ENCODE results near the gene DBF4B.
"Not testable (repeated sequence)": the region's sequence is repeated elsewhere in the genome, so short reads cannot be mapped to it uniquely, and the experiment has no call there.

Gene DBF4B

DNA sequence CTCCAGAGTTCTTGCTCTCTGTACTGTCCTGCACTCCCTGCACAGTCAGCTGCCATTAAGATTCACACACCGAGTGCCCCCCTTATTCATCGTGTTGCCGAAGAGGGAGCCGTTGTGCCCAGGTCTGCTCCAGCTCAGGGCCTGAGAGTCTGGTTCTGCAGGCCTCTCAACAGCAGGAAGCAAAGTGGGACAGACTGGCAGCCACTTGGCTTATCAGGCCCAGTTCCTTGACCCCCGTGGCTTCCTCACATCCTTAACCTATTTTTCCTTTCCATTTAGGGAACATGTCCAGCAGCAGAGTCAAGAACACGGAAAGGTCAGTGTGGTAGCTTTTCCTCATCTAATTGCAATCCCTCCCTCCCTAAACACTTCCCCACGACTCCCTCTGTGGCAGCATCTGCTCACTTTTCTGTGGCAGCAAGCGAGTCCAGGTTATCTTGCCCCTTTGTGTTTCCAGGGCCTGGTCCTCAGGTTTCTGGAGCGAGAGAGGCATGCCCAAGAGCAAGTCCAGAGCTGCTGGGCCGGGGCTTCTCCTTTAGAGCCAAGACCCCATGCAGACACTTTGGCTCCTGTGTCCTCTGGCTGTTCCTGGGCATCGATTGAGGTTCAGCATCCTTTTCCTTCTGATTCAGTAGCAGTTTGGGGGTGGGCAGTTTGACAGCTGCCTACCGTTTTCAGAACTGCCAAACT lies 28.2 kb downstream of the DBF4B start:
- no peak for DNase-seq

DNA sequence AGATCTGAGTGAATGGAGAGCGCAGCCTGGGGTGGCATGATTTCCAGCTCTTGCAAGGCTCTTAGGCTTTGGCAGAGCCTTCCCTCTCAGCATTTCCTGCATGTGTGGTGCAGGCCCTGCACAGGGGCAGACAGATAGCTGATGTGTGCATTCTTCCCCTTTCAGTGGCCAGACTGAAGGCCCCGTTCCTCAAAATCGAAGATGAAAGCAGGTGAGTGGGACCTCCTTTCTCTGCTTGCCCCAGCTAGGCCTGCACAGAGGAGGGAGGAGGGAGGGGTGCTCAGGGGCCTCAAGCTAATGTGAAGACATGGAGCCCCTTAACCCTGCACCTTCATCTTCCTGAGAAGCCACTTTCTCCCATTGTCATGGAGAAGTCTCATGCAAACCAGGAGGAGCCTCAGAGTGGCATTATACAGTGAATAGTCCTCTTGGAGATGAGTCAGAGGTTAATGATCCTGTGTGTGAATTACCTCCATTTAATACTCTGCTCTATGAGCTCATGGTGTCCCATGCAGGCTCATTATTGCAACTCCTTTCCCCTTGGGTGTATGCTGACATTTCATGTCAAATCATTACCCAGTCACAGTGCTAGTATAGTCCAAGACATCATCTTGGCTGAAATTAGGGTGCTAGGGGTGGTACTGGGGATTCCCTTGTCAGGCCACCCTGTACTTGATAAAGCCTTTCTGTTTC lies 29.9 kb downstream of the DBF4B start:
- no peak for DNase-seq

DNA sequence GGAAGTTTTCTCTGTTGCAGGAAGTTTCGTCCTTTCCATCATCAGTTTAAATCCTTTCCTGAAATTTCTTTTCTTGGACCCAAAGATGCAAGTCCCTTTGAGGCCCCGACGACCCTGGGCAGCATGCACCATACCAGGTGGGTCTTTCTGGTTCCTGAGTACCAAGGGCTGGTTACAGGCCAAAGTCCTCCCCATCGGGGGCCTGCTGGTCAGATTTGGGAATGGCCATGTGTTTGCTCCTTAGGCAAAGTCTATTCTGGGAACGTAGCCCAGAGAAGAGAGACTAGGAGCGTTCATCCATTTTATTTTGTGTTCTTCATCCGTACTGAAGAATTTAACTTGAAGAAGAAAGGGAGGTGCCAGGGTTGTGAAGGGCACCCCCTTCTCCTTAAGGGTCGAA lies 32.9 kb downstream of the DBF4B start:
- no peak for DNase-seq

DNA sequence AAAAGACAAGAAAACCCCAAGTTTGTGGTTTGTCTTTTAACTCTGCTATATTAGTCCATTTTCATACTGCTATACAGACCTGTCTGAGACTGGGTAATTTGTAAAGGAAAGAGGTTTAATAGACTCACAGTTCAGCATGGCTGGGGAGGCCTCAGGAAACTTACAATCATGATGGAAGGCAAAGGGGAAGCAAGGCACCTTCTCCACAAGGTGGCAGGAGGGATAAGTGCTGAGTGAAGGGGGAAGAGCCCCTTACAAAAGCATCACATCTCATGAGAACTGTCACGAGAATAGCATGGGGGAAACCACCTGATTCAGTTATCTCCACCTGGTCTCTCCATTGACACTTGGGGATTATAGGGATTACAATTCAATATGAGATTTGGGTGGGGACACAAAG lies 36.8 kb downstream of the DBF4B start:
- no peak for DNase-seq

DNA sequence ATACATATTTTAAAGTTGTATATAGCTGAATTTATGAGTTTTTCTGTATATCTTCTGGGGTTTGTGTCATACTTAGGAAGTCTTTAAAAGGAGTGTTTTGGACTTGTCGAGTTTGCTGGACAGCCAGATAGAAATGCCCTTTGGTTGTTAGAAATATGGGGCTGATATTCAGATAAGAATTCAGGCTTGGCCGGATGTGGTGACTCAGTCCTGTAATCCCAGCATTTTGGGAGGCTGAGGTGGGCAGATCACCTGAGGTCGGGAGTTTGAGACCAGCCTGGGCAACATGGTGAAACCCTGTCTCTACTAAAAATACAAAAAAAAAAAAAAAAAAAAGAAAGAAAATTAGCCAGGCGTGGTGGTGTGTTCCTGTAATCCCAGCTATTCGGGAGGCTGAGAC lies 37.3 kb downstream of the DBF4B start:
- not testable (repeated sequence) for DNase-seq

DNA sequence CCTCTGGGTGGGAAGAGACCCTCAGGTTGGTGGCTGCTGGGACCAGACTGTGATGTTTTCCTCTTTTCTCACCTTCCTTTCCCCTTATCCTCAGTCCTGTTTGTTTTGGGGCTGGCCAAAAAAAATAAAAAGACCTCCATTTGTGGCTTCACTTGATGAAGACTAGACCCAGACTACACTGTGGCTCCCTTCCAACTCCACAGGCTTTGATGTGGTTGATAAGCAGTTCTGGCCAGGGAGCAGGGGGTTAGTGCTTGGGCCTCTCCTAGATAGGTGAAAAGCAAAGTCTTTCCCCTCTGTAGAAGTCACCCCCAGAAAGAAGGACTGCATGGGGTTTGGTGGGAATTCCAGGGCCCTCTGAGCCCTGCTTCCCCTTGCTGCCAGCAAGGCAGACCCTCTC lies 39.1 kb downstream of the DBF4B start:
- peak; percentile 73 for DNase-seq

DNA sequence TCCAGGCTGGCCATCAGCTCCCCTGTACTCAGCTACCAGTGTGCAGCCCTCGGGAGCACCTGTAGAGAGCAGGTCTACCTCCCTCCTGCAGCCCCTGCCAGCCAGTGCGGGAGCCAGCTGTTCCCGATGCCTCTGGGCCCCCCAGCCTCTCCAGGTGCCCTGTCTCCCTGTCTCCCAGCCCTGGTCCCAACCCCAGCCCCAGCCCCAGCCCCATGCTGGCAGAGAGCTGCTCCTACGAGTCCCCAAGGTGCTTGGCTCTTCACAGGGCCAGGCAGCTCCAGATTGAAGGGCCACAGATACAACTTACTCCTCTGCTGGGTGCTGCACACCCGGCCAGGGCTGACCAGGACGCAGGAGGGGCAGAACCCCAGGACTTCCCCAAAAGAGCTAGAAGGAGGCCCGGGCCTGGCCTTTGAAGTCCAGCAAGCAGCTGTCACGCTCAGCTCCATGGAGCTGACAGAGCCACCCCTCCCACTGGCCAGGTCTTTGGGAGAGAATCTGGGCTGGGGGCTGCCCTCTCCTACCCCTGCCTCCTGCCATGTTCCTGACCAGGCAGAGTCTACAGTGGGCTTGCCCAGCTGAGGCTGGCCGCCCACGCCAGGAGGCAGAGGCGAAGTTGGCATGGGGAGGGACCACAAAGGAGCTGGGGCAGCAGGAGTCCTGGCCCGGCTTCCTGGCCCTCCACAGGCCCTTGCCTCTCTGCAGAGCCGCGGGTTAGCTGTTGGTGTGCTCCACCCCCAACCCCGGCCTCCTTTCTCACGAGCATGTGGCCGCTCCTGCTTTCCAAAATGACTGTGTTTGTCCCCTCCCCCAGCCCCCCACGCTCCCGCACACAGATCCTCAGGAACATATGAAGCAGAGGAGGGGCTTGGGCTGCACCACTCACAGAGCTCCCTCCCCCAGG lies 40.9 kb downstream of the DBF4B start:
- DNase-seq = no peak

DNA sequence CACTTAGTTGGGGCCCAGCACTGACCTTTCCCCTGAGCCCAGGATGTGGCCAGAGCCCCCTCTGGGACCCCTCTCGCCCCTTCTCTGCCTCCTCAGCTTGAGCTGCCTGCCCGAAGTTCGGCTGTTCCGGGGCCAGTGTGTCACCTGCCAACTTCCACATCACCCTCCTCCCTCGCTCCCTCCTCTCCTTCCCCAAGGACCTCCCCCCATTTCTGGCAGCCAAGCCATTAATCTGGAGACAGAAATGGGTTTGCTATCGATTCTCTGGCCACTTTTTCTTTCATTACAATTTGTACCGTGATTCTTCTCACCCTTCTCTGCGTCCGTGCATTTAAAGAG lies 41.5 kb downstream of the DBF4B start:
- no peak for DNase-seq

DNA sequence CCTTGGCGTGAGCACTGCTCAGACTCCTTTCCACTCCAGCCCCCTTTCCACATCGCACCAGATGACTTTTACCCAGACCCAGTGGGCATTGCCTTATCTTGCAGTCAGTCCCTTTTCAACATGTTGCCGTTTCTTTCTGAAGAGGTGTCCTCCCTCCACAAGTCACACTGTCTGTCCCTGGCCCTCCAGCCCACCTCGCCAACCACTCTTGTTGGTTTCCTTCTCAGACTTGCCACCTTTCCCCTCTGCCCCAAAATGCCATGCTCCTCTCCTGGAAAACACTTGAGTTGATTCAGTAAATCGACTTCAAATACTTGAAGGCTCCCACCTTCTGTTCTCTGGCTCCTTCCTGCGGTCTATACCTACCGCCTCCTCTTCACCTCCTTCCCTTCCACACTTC lies 42.9 kb downstream of the DBF4B start:
- no peak for DNase-seq

DNA sequence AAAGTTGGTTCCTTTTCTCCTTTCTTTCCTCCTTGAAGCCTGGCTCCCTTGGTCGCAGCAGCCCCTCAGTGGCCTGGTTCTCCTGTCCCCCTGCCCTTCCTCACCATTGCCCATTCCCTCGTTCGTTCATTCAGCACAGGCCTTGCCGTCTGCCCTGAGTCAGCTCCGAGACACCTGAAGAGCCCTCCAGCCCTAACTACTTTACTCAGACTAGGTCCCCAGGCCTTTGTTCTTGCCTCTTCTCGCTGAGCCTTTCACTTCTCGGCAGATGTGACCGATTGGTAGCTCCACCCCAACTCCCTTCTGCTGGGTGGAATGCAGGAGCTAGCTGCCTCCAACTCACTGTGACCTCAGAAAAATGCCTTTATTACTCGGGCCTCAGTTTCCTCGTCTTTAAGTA lies 43.3 kb downstream of the DBF4B start:
- no peak for DNase-seq

DNA sequence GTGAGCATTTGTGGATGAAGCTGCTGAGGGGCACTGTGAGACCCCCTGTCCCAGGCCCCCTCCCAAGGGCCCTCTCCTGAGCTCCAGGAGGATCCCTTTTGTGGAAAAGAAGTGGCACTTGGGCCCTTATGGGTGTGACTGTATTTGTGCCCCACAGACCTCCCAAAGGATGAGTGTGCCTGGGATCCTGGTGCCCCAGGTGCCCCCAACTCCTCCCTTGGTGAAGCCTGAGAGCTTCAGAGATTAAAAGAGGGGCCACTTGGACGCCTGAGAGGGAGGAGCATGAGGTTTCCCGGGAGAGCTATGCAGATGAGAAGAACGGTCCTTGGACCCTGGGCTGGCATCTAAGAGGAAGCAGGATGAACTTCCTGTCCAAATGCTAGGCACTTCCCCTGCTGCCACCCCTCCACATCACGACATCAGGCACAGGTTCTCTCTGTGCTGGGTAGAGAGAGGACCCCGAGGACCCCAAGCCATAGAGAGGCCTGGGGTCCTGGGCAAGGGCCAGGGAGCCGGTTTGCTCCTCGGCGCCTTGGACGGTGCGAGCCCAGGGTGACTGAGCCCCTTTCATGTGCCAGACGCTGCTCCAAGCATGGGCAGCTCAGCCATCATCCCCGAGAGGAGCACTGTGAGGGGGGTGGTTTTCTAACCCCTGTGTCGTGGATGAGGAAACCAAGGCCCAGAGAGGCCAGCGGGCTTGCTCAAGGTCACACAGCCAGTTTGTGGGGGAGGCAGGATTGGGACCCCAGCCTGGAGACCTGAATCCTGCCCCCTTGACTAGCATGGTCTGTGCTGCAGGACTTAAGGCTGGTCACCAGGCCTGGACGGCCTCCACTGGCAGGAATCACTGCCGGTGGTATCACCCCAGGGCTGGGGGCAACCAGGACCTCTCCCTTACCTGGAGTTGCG lies 44.7 kb downstream of the DBF4B start:
- DNase-seq = no peak

DNA sequence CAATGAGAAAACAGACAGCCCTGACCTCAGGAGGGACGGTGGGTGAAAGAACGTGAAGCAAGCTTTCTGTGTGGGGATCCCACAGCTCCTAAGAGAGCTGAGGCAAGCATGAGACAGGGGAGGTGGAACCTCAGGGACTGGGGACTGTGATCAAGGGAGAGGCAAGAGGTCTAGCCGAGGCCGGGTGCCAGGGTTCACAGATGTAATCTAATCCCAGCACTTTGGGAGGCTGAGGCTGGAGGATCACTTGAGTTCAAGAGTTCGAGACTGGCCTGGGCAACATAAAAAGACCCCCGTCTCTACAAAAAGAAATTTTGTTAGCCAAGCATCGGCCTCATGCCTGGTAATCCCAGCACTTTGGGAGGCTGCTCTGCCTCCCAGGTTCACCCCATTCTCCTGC lies 45.8 kb downstream of the DBF4B start:
- DNase-seq = no peak

DNA sequence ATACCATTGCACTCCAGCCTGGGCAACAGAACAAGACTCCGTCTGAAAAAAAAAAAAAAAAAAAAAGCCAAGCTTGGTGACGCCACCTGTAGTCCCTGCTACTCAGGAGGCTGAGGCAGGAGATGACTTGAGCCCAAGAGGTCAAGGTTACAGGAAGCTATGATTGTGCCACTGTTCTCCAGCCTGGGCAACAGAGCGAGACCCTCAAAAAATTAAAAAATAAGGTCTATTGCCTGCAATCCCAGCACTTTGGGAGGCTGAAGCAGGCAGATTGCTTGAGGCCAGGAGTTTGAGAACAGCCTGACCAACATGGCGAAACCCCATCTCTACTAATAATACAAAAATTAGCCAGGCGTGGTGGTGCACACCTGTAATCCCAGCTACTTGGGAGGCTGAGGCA lies 46.7 kb downstream of the DBF4B start:
- not testable (repeated sequence) for DNase-seq

DNA sequence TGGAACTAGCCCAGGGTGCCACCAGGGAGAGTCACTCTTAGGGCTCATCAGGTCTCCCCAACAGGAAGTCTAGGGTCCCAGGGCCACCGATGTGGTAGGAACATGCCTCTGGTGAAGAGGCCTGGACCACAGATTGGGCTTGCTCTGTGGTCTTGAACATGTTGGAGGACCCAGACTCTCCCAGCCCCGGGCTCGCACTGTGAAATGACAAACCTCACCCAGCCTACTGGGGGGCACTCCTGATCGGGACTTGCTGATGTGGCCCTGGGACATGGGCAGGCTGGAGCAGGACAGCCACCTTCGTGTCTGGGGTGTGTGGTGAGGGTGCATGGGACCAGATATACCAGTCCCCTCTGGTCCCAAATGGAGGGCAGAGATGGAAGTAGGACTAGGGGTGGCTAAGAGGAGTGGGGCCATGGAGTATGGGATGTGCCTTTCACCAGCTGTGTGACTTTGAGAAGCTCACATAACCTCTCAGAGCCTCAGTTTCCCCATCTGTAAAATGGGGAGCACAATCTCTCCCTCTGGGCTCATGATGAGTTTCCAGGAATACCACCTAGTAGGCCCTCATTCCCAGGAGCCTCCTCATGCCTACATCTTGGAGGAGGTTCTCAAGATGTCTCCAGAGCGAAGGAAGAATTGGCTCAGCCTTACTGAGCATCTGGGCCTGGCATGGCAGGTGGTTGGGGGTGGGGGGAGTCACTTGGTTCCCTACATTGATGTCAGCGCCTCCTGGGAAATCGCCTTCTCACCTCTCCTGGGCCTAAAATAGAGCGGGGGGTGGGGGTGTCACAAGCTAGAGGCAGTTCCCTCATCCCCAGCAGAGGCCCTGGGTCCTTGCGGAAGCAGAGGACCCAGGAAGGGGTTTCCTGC lies 48.8 kb downstream of the DBF4B start:
- no peak for DNase-seq

DNA sequence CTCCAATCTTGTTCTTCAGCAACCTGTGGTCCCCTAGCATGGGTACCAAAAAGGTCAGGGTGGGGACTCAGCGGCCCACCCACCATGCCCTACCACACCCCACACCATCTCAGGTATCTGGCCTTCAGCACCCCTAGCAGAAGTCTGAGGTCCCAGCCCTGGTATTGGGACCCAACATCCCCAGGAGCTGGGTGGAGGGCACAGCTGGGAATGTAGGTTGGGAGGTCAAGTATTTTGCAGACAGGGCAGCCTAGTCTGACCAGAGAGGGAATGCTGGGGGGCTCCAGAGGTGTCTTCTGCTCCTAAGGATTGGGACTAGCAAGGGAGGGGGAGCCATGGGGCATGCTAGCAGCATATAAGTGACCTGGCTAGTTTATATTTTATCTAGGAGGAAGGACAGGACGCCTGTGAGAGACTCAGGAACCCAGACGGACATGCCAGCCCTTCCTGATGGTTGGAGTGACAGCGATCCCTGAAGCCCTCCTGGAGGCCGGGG lies 49.5 kb downstream of the DBF4B start:
- DNase-seq = no peak

DNA sequence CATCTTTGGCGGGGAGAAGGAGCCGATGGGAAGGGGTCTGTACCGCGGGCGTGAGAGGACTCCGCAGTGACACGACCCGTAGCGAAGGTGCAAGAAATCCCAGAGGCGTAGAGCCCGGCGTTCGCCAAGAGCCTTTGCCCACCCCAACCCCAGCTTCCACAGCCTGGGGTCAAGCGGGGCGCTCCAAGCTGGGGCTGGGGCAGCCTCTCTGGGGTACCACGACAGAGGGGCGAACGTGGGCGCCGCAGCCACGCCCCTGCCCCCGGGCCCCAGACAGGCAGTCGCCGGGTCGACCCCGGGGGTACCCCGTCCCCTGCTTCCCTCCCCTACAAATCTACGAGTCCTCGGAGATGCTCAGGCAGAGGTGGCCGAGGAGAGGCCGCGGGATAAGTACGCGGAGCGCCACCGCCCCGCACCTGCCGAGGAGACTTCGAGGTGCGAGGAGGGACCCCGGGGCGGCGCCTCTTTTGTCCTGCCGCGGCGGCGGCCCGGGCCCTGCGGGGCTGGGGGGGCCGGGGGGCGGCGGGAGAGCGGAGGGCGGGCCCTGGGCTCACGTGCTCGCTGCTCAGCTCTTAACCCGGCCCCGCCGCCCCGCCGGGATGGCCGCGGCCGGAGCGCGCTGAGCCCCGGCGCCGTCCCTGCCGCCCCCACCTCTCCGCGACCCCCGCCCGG lies 50.1 kb downstream of the DBF4B start, which contains the start of gene ADAM11:
Gene ADAM11 (plus strand): TSS at position 575 of the 672 bp plus-strand sequence. CDS start 212 bp downstream, outside the sequence.
- no peak for DNase-seq

DNA sequence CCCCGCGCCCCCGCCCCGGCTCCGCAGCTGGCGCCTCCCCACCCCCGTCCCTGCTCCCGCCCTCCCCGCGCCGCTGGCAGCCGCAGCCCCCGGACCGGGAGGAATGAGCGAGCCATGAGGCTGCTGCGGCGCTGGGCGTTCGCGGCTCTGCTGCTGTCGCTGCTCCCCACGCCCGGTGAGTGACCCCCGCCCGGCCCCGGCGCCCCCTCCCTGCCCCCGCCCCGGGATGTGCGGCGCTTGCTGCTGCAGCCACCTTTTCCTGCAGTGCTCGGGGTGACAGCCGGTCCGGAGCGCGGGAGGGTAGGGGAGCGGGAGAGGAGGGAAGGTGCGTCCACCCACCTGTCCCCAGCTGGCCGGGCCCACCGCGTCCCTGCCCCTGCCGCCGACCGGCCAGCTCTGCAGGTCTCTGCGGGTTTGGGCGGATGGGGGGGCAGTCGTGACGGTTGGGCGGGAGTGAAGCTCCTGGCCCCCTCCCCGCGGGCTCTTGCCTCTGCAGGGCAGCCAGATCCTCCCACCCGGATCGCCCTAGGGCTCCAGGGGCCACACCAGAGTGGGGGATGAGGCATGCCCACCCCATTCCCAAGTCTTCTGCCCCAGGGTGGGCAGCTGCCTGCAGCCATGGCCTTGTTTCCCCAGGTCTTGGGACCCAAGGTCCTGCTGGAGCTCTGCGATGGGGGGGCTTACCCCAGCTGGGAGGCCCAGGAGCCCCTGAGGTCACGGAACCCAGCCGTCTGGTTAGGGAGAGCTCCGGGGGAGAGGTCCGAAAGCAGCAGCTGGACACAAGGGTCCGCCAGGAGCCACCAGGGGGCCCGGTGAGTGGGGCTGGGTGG lies 50.8 kb downstream of the DBF4B start:
- DNase-seq = no peak

DNA sequence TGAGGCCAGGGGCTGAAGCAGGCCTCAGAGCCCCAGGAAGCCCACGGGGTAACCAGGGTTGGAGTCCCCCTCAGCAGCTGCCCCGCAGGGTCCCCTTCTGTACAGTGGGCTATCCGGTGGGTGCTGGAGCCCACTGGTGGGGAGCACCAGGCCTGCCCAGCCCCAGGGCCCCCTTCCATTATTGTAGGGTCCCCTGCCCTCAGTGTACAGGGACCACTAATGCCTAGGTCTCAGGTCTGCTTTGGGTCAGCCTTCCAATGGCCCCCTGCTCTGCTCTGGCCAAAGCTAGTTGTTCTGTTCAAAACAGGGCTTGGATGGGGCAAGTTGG lies 51.4 kb downstream of the DBF4B start:
- DNase-seq = no peak

DNA sequence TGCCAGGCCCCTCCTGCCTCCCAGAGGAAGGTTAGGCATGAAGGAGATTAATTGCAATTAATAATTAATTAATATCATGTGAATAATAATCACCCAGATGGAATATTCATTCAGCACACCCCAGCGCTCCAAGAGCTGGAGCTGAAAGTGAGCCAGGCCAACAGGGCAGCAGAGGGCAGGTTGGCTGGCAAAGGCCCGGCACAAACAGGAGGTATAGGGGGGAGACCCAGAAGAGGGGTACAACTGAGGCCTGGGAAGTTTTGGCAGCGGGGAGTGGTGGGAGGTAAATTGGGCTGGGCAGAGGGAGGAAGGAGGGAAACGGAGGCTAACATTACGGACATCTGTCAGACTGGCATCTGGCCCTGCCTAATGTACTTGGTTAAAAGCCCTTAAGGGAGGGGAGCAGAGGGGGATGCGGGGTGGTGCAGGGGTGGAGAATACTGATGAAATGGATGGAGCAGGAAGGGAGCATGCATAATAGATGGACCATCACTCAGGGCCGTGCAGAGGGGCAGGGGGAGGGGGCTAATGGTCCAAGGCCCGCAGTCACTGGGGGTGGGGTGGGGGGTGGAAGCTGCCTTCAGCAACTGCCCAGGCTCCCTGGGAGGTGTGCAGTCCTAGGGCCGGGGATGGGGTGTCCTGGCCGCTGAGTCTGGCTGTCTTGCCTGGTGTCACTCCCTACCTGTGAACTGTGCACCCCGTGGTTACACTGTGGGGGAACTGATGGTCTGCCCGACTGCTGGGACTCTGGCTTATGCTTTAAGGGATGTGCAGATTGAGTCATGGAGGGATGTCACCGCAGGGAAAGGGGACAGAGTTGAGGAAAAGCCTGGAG lies 52.2 kb downstream of the DBF4B start:
- no peak for DNase-seq

Data from hematopoietic multipotent progenitor cell treated with erythropoietin and hydrocortisone succinate and interleukin-3 and kit ligand, for 6 days (in vitro differentiated cells).